Endothelial cell of umbilical vein (primary cell): ENCODE results near the gene ESYT3. TPM values are rescaled to one million over a fixed set of nuclear protein-coding genes. Genes with fewer than 3 reads are reported as not detected.

ENCODE experiments used
- BruUV-seq: library from RNA; stranded (reverse); fragments of 400-500 nt; replicated peaks from 2 replicates; lab custom pipeline; 2021; lab: Mats Ljungman, UMichigan
- CTCF ChIA-PET: fragments of 300-600, 350-600 bp; sonication (Branson Sonifier 250); formaldehyde crosslinking; loops from one replicate; lab custom pipeline; 2021; ENCODE audit warnings: antibody characterized with exemption, inconsistent platforms; lab: Charles Lee
- POLR2A ChIA-PET: fragments of 300-600, 350-600 bp; sonication (Branson Sonifier 250); formaldehyde crosslinking; loops from one replicate; lab custom pipeline; 2021; ENCODE audit warnings: antibody characterized with exemption, inconsistent platforms; lab: Charles Lee
- DNase-seq: peaks from one replicate; pipeline ENCODE4 v3.0.0-alpha.2; 2011; ENCODE audit warnings: low read depth, low spot score
- FAIRE-seq: peaks from 2 replicates; lab custom pipeline; 2011; peaks lifted over from hg19 to GRCh38; lab: Jason Lieb, UNC
- H2AFZ ChIP-seq: 2 replicates; pipeline ENCODE4 v1.6.0; 2012; ENCODE audit warnings: low read depth, low read length, control low read depth, inconsistent platforms
- H3K27ac ChIP-seq: 2 replicates; pipeline ENCODE4 v1.5.1; 2011; ENCODE audit warnings: low read depth, mild to moderate bottlenecking, control low read depth, low read length, moderate library complexity; ENCODE audit not compliant: insufficient read depth
- H3K27me3 ChIP-seq, 2 experiments: 2 replicates each; pipeline versions ENCODE4 v1.6.0 to v1.6.1; 2011; ENCODE audit warnings: low read length in 2 of 2, mixed read lengths in 1 of 2; ENCODE audit not compliant: control insufficient read depth in 2 of 2, insufficient read depth in 2 of 2
- H3K36me3 ChIP-seq, 2 experiments: 2 replicates in 1 of 2; 3 replicates in 1 of 2; pipeline ENCODE4 v1.5.1; 2011; ENCODE audit warnings: low read length in 2 of 2, mild to moderate bottlenecking in 1 of 2, moderate library complexity in 1 of 2; ENCODE audit not compliant: control insufficient read depth in 2 of 2, insufficient read depth in 2 of 2; ENCODE audit errors: extremely low read depth in 1 of 2
- H3K4me1 ChIP-seq: 3 replicates; pipeline ENCODE4 v1.5.1; 2011; ENCODE audit warnings: mild to moderate bottlenecking, low read length; ENCODE audit not compliant: control insufficient read depth, insufficient read depth; ENCODE audit errors: extremely low read depth
- H3K4me2 ChIP-seq: 2 replicates; pipeline ENCODE4 v1.6.1; 2011; ENCODE audit warnings: low read length, control low read depth, mixed read lengths; ENCODE audit not compliant: insufficient read depth
- H3K4me3 ChIP-seq, 3 experiments: fragments of 200-600 bp in 1 of 3; sonication (generic), shearing (Covaris generic) in 1 of 3; replicated peaks in 1 of 3; 2 replicates each; pipeline ENCODE4 v1.5.1; 2011 to 2016; ENCODE audit warnings: control low read depth in 3 of 3, low read length in 3 of 3, mild to moderate bottlenecking in 2 of 3, inconsistent platforms in 1 of 3, low read depth in 1 of 3, moderate library complexity in 1 of 3; ENCODE audit not compliant: insufficient read depth in 1 of 3
- H3K79me2 ChIP-seq: 2 replicates; pipeline ENCODE4 v1.6.0; 2012; ENCODE audit warnings: low read length, inconsistent platforms; ENCODE audit not compliant: control insufficient read depth, insufficient read depth
- H3K9ac ChIP-seq: replicated peaks from 2 replicates; pipeline ENCODE3; 2011; ENCODE audit warnings: low read length, control low read depth; ENCODE audit not compliant: insufficient read depth; ENCODE audit errors: extremely low read depth
- H3K9me1 ChIP-seq: replicated peaks from 3 replicates; pipeline ENCODE4 v1.6.0; 2011; ENCODE audit warnings: mild to moderate bottlenecking, low read length; ENCODE audit not compliant: control insufficient read depth, insufficient read depth; ENCODE audit errors: extremely low read depth
- H3K9me3 ChIP-seq: replicated peaks from 2 replicates; pipeline ENCODE4 v1.5.1; 2012; ENCODE audit warnings: low read length, inconsistent platforms; ENCODE audit not compliant: control insufficient read depth, insufficient read depth
- H4K20me1 ChIP-seq: replicated peaks from 2 replicates; pipeline ENCODE3; 2011; ENCODE audit warnings: mild to moderate bottlenecking, low read length; ENCODE audit not compliant: control insufficient read depth, insufficient read depth; ENCODE audit errors: extremely low read depth
- CTCF ChIP-seq, 2 donors: IDR thresholded peaks; 1 replicate in 1 of 2; 2 replicates in 1 of 2; pipeline ENCODE4 v1.5.1; 2011; ENCODE audit warnings: low read length in 2 of 2, mild to moderate bottlenecking in 2 of 2, moderate library complexity in 2 of 2, control low read depth in 1 of 2, inconsistent platforms in 1 of 2, low read depth in 1 of 2; ENCODE audit not compliant: insufficient read depth in 1 of 2; ENCODE audit errors: extremely low read depth in 1 of 2
- EZH2 ChIP-seq: IDR thresholded peaks from 2 replicates; pipeline ENCODE4 v1.6.1; 2012; ENCODE audit warnings: borderline replicate concordance, low read depth, mild to moderate bottlenecking, moderate library complexity, low read length, inconsistent platforms; ENCODE audit not compliant: severe bottlenecking
- FOS ChIP-seq: IDR thresholded peaks from 2 replicates; pipeline ENCODE4 v1.6.1; 2011; ENCODE audit warnings: mild to moderate bottlenecking, low read length, moderate library complexity, borderline replicate concordance; ENCODE audit not compliant: insufficient read depth
- GATA2 ChIP-seq: IDR thresholded peaks from 2 replicates; pipeline ENCODE4 v1.7.0; 2011; ENCODE audit warnings: low read depth, mild to moderate bottlenecking, moderate library complexity, mixed read lengths, low read length; ENCODE audit not compliant: insufficient read length, insufficient read depth
- JUN ChIP-seq: IDR thresholded peaks from 2 replicates; pipeline ENCODE4 v1.6.1; 2011; ENCODE audit warnings: borderline replicate concordance, low read depth; ENCODE audit not compliant: insufficient read length, insufficient read depth
- MAX ChIP-seq: IDR thresholded peaks from 2 replicates; pipeline ENCODE4 v1.6.1; 2011; ENCODE audit not compliant: insufficient read depth, insufficient read length
- MYC ChIP-seq: IDR thresholded peaks from one replicate; pipeline ENCODE4 v1.6.1; 2011; ENCODE audit warnings: mild to moderate bottlenecking, low read depth, low read length
- POLR2A ChIP-seq: IDR thresholded peaks from 2 replicates; pipeline ENCODE4 v1.6.1; 2012; ENCODE audit warnings: low read depth, mild to moderate bottlenecking, control low read depth, low read length
- POLR2AphosphoS5 ChIP-seq: IDR thresholded peaks from 2 replicates; pipeline ENCODE4 v1.6.1; 2012; ENCODE audit warnings: low read depth, mild to moderate bottlenecking, control low read depth, low read length, moderate library complexity; ENCODE audit not compliant: insufficient read depth
- dilution Hi-C: fragments of 300-500 bp; cut with MboI; formaldehyde crosslinking; loops from one replicate; pipeline ENCODE4 v1.15.0; 2019; ENCODE audit warnings: low sequenced_read_pairs; ENCODE audit not compliant: extremely low pct_ligation_motif_present
- intact Hi-C: fragments of 100-400 bp; cut with micrococcal nuclease; formaldehyde crosslinking; loops from one replicate; pipeline ENCODE4 v1.10.0; 2022
- polyA plus RNA-seq, 4 experiments: library from polyadenylated mRNA; depleted of rRNA in 3 of 4; stranded (reverse) in 3 of 4; unstranded in 1 of 4; fragments of >200 nt; gene quantifications; 2 replicates each; pipeline versions ENCODE4 v1.2.1 to v1.2.3, GENCODE V29; 2011 to 2012; ENCODE audit warnings: missing spikeins in 1 of 4
- total RNA-seq: library from RNA; stranded (reverse); gene quantifications from 2 replicates; pipeline ENCODE4 v1.2.3, GENCODE V29; 2021

ESYT3 gene
- total and polyA plus RNA-seq, 2 donors (not counting 3 experiments of a cell fraction or from before 2014, with no cell fraction given), result not detected

- no peak overlapping the region for H3K4me3 ChIP-seq
- H3K36me3 ChIP-seq, result no peaks in the 10 kb centered on the region
- H2AFZ ChIP-seq, result no peak overlapping the region
- TF ChIP-seq POLR2A, result no peak
- no peak for TF ChIP-seq POLR2AphosphoS5
- no peak for TF ChIP-seq CTCF (IDR thresholded peaks at IDR 0.05; ENCODE audit: extremely low read depth in 1 of 2, insufficient read depth in 1 of 2, low read depth in 1 of 2, low read length in 2 of 2)
- no peak for TF ChIP-seq MYC
- no peak for TF ChIP-seq JUN
- TF ChIP-seq GATA2, result no peak
- no peak for TF ChIP-seq FOS
- TF ChIP-seq EZH2, result no peak
- no peak for TF ChIP-seq MAX
- H3K27ac ChIP-seq, result no peak overlapping the region
- H3K27me3 ChIP-seq, result peaks cover 1 to 3% of the 10 kb centered on the region in 2 experiments
- FAIRE-seq (no peak), DNase-seq (no peak)
- ChIA-PET POLR2A (no interaction called here), CTCF (interaction anchor here (0.7 to 2.0 kb wide), 3 partner anchors 9 to 53 kb away, joined by 4 to 11 read pairs (median 5); no protein-coding TSS in a partner anchor)
- H3K9ac ChIP-seq, result no peak overlapping the region
- no peak overlapping the region for H3K4me2 ChIP-seq
- BruUV-seq, result no TSS peak
- no peaks in the 10 kb centered on the region for H3K4me1 ChIP-seq
- no peaks in the 10 kb centered on the region for H4K20me1 ChIP-seq
- no peaks in the 10 kb centered on the region for H3K9me3 ChIP-seq
- dilution Hi-C loops (no loop called here), intact Hi-C loops (no loop called here)
- H3K9me1 ChIP-seq, result no peaks in the 10 kb centered on the region
- H3K79me2 ChIP-seq, result no peaks in the 10 kb centered on the region
These were observed 25.5 kb upstream of the ESYT3 start for GRCh38 chr3:138408751-138409570.
